GM19438 (cell line): Measurements from ENCODE around the gene HES3.

ENCODE experiments used
- ATAC-seq: cut with Tn5 transposase; IDR thresholded peaks from one replicate; pipeline ENCODE4 v1.9.1; 2021; ENCODE audit warnings: low read depth; ENCODE audit not compliant: unreplicated experiment

HES3 gene

GRCh38 chr1:6276811-6277555 is 33.0 kb downstream of the HES3 start:
- ATAC-seq = no peak

GRCh38 chr1:6278263-6278662 is 34.3 kb downstream of the HES3 start:
- ATAC-seq = no peak

GRCh38 chr1:6279066-6279465 is 35.1 kb downstream of the HES3 start:
- ATAC-seq = no peak

GRCh38 chr1:6279613-6280383 is 35.8 kb downstream of the HES3 start:
- no peak for ATAC-seq

GRCh38 chr1:6280761-6281451 is 36.9 kb downstream of the HES3 start:
- ATAC-seq = no peak

- ATAC-seq = no peak
These were observed 37.8 kb downstream of the HES3 start for GRCh38 chr1:6281511-6282402.

GRCh38 chr1:6282577-6283270 is 38.7 kb downstream of the HES3 start:
- ATAC-seq = no peak

- no peak for ATAC-seq
These were observed 41.4 kb downstream of the HES3 start for GRCh38 chr1:6285336-6285735.

GRCh38 chr1:6286266-6286665 is 42.3 kb downstream of the HES3 start:
- no peak for ATAC-seq

- no peak for ATAC-seq
These were observed 43.0 kb downstream of the HES3 start for GRCh38 chr1:6287029-6287428.

GRCh38 chr1:6287431-6287886 is 43.5 kb downstream of the HES3 start:
- ATAC-seq = no peak

- no peak for ATAC-seq
These were observed 44.0 kb downstream of the HES3 start for GRCh38 chr1:6288026-6288425.

- no peak for ATAC-seq
These were observed 44.7 kb downstream of the HES3 start for GRCh38 chr1:6288665-6289064.

- ATAC-seq = no peak
These were observed 48.1 kb downstream of the HES3 start for GRCh38 chr1:6292102-6292501.

- no peak for ATAC-seq
These were observed 50.3 kb downstream of the HES3 start for GRCh38 chr1:6294080-6294889.

- ATAC-seq = no peak
These were observed 51.0 kb downstream of the HES3 start for GRCh38 chr1:6294890-6295556.
